ENCODE measurements around the gene LDLRAD4.

The LDLRAD4 gene

GRCh38 chr18:13374096-13374467, 155.5 kb downstream of the LDLRAD4 start:
- Histone ChIP-seq H3K9ac (peak overlapping the region; percentile 72; the same call in 1 of the 2 replicates), H3K27ac (peak overlapping the region; percentile 89), H3K9me3 (no peaks in the 10 kb centered on the region), H4K20me1 (peaks cover 80% of the 10 kb centered on the region), H3K4me2 (peak overlapping the region; percentile 92), H3K27me3 (no peaks in the 10 kb centered on the region), H3K36me3 (peaks cover 31% of the 10 kb centered on the region), H3K4me3 (peak overlapping the region; percentile 48; the same call in 1 of the 2 replicates), H3K4me1 (peaks cover 100% of the 10 kb centered on the region)
- TF ChIP-seq Cebpa-rat (IDR thresholded peaks at IDR 0.05), result no peak

GRCh38 chr18:13374468-13375301, 156.1 kb downstream of the LDLRAD4 start:
- Histone ChIP-seq H3K36me3 (peaks cover 25% of the 10 kb centered on the region), H3K9ac (peak overlapping the region; percentile 72), H3K4me1 (peaks cover 100% of the 10 kb centered on the region), H3K27me3 (no peaks in the 10 kb centered on the region), H3K4me2 (peak overlapping the region; percentile 92), H3K9me3 (no peaks in the 10 kb centered on the region), H4K20me1 (peaks cover 79% of the 10 kb centered on the region), H3K4me3 (peak overlapping the region; percentile 48), H3K27ac (peak overlapping the region; percentile 89)
- TF ChIP-seq Cebpa-rat (IDR thresholded peaks at IDR 0.05), result no peak

GRCh38 chr18:13375302-13376255, 157.0 kb downstream of the LDLRAD4 start:
- peak overlapping the region; percentile 48 for H3K4me3 ChIP-seq
- H3K9me3 ChIP-seq, result no peaks in the 10 kb centered on the region
- H4K20me1 ChIP-seq, result peaks cover 77% of the 10 kb centered on the region
- H3K4me1 ChIP-seq, result peaks cover 100% of the 10 kb centered on the region
- H3K27ac ChIP-seq, result peak overlapping the region; percentile 89
- H3K4me2 ChIP-seq, result peak overlapping the region; percentile 92
- no peaks in the 10 kb centered on the region for H3K27me3 ChIP-seq
- TF ChIP-seq Cebpa-rat (IDR thresholded peaks at IDR 0.05), result no peak
- peak overlapping the region; percentile 72 for H3K9ac ChIP-seq
- peaks cover 16% of the 10 kb centered on the region for H3K36me3 ChIP-seq

GRCh38 chr18:13376298-13376840, 157.8 kb downstream of the LDLRAD4 start:
- peak overlapping the region; percentile 48 for H3K4me3 ChIP-seq
- H3K27ac ChIP-seq, result peak overlapping the region; percentile 89
- H4K20me1 ChIP-seq, result peaks cover 77% of the 10 kb centered on the region
- H3K27me3 ChIP-seq, result no peaks in the 10 kb centered on the region
- H3K4me2 ChIP-seq, result peak overlapping the region; percentile 92
- peaks cover 9% of the 10 kb centered on the region; the same call in 1 of the 2 replicates for H3K36me3 ChIP-seq
- no peak for TF ChIP-seq Cebpa-rat (IDR thresholded peaks at IDR 0.05)
- H3K4me1 ChIP-seq, result peaks cover 100% of the 10 kb centered on the region
- peak overlapping the region; percentile 72 for H3K9ac ChIP-seq
- no peaks in the 10 kb centered on the region for H3K9me3 ChIP-seq

GRCh38 chr18:13376841-13377351, 158.3 kb downstream of the LDLRAD4 start:
- H3K9me3 ChIP-seq, result no peaks in the 10 kb centered on the region
- H3K4me2 ChIP-seq, result peak overlapping the region; percentile 92
- H4K20me1 ChIP-seq, result peaks cover 81% of the 10 kb centered on the region
- H3K27ac ChIP-seq, result peak overlapping the region; percentile 89
- no peaks in the 10 kb centered on the region for H3K27me3 ChIP-seq
- H3K4me3 ChIP-seq, result peak overlapping the region; percentile 48
- H3K9ac ChIP-seq, result peak overlapping the region; percentile 72
- H3K4me1 ChIP-seq, result peaks cover 100% of the 10 kb centered on the region
- no peak for TF ChIP-seq Cebpa-rat (IDR thresholded peaks at IDR 0.05)
- peaks cover 7% of the 10 kb centered on the region; the same call in 1 of the 2 replicates for H3K36me3 ChIP-seq

- Histone ChIP-seq H3K4me1 (peaks cover 100% of the 10 kb centered on the region), H3K9me3 (no peaks in the 10 kb centered on the region), H3K36me3 (peaks cover 7% of the 10 kb centered on the region; the same call in 1 of the 2 replicates), H3K27ac (peak overlapping the region; percentile 89), H3K9ac (peak overlapping the region; percentile 72), H3K4me2 (peak overlapping the region; percentile 92), H3K27me3 (no peaks in the 10 kb centered on the region), H3K4me3 (peak overlapping the region; percentile 48), H4K20me1 (peaks cover 81% of the 10 kb centered on the region)
- TF ChIP-seq Cebpa-rat (IDR thresholded peaks at IDR 0.05), result no peak
These were observed 158.9 kb downstream of the LDLRAD4 start for GRCh38 chr18:13377496-13377895.

- Histone ChIP-seq H3K4me2 (peak overlapping the region; percentile 92), H3K4me3 (no peak overlapping the region), H3K27ac (peak overlapping the region; percentile 89), H3K36me3 (peaks cover 3% of the 10 kb centered on the region; the same call in 1 of the 2 replicates), H3K9ac (peak overlapping the region; percentile 72), H4K20me1 (peaks cover 82% of the 10 kb centered on the region), H3K4me1 (peaks cover 100% of the 10 kb centered on the region), H3K9me3 (no peaks in the 10 kb centered on the region), H3K27me3 (no peaks in the 10 kb centered on the region)
- TF ChIP-seq Cebpa-rat (IDR thresholded peaks at IDR 0.05), result no peak
These were observed 159.6 kb downstream of the LDLRAD4 start for GRCh38 chr18:13378150-13378549.

- peak overlapping the region; percentile 92 for H3K4me2 ChIP-seq
- no peaks in the 10 kb centered on the region for H3K36me3 ChIP-seq
- peak overlapping the region; percentile 89 for H3K27ac ChIP-seq
- no peaks in the 10 kb centered on the region for H3K27me3 ChIP-seq
- H4K20me1 ChIP-seq, result peaks cover 87% of the 10 kb centered on the region
- no peak for TF ChIP-seq Cebpa-rat (IDR thresholded peaks at IDR 0.05)
- H3K9me3 ChIP-seq, result no peaks in the 10 kb centered on the region
- H3K4me3 ChIP-seq, result no peak overlapping the region
- peaks cover 99% of the 10 kb centered on the region for H3K4me1 ChIP-seq
- peak overlapping the region; percentile 4; the same call in 1 of the 2 replicates for H3K9ac ChIP-seq
These were observed 160.7 kb downstream of the LDLRAD4 start for GRCh38 chr18:13379062-13379865.

Data from BLaER1 (cell line).